Measurements from ENCODE around the gene MEIS2.

The MEIS2 gene

GRCh38 chr15:37045859-37046740 lies 54.2 kb downstream of the MEIS2 start:
- Histone ChIP-seq H3K27ac (replicated peaks) (no peak overlapping the region), H3K27me3 (ENCODE audit: insufficient read depth, poor library complexity, severe bottlenecking) (no peaks in the 10 kb centered on the region), H3K4me3 (replicated peaks; ENCODE audit: insufficient read depth, low read length) (no peak overlapping the region)
- TF ChIP-seq SPI1 (IDR thresholded peaks at IDR 0.05; ENCODE audit: borderline replicate concordance, low read depth) = no peak
- no peak for TF ChIP-seq POLR2AphosphoS5 (IDR thresholded peaks at IDR 0.05; ENCODE audit: low read depth)
- TF ChIP-seq CTCF (IDR thresholded peaks at IDR 0.05; ENCODE audit: insufficient read depth, low read length) = no peak
- no peak for TF ChIP-seq GABPA (IDR thresholded peaks at IDR 0.05; ENCODE audit: low read depth)
- no peak for TF ChIP-seq REST (IDR thresholded peaks at IDR 0.05; ENCODE audit: insufficient replicate concordance, low read depth)
- DNase-seq (ENCODE audit: low read depth in 1 of 2, low spot score in 1 of 2) = no peak

- Histone ChIP-seq H3K4me3 (replicated peaks; ENCODE audit: insufficient read depth, low read length) (no peak overlapping the region), H3K27me3 (ENCODE audit: insufficient read depth, poor library complexity, severe bottlenecking) (no peaks in the 10 kb centered on the region), H3K27ac (replicated peaks) (no peak overlapping the region)
- TF ChIP-seq CTCF (IDR thresholded peaks at IDR 0.05; ENCODE audit: insufficient read depth, low read length) (no peak), POLR2AphosphoS5 (IDR thresholded peaks at IDR 0.05; ENCODE audit: low read depth) (no peak), GABPA (IDR thresholded peaks at IDR 0.05; ENCODE audit: low read depth) (no peak), REST (IDR thresholded peaks at IDR 0.05; ENCODE audit: insufficient replicate concordance, low read depth) (no peak), SPI1 (IDR thresholded peaks at IDR 0.05; ENCODE audit: borderline replicate concordance, low read depth) (no peak)
- DNase-seq (ENCODE audit: low read depth in 1 of 2, low spot score in 1 of 2) = no peak
These were observed 55.3 kb downstream of the MEIS2 start for GRCh38 chr15:37044915-37045648.

- Histone ChIP-seq H3K4me3 (replicated peaks; ENCODE audit: insufficient read depth, low read length) (no peak overlapping the region), H3K27ac (replicated peaks) (no peak overlapping the region), H3K27me3 (ENCODE audit: insufficient read depth, poor library complexity, severe bottlenecking) (no peaks in the 10 kb centered on the region)
- TF ChIP-seq REST (IDR thresholded peaks at IDR 0.05; ENCODE audit: insufficient replicate concordance, low read depth) = no peak
- no peak for TF ChIP-seq POLR2AphosphoS5 (IDR thresholded peaks at IDR 0.05; ENCODE audit: low read depth)
- TF ChIP-seq GABPA (IDR thresholded peaks at IDR 0.05; ENCODE audit: low read depth) = no peak
- TF ChIP-seq SPI1 (IDR thresholded peaks at IDR 0.05; ENCODE audit: borderline replicate concordance, low read depth) = no peak
- TF ChIP-seq CTCF (IDR thresholded peaks at IDR 0.05; ENCODE audit: insufficient read depth, low read length) = no peak
- DNase-seq (ENCODE audit: low read depth in 1 of 2, low spot score in 1 of 2) = no peak
These were observed 58.5 kb downstream of the MEIS2 start for GRCh38 chr15:37041836-37042235.
